WTC11 (cell line): ENCODE results near the gene RGL1. TPM values are rescaled to one million over a fixed set of nuclear protein-coding genes. Genes with fewer than 3 reads are reported as not detected.

ENCODE experiments used
- ATAC-seq: fragments of 200-7000 bp; cut with Tn5 transposase; 2 replicates; pipeline ENCODE4 v1.10.0; 2021; ENCODE audit warnings: mild to moderate bottlenecking, moderate library complexity
- CTCF ChIA-PET: fragments of 300-600 bp; sonication (Branson Sonifier 250); formaldehyde crosslinking; loops from one replicate; lab custom pipeline; 2021; ENCODE audit warnings: antibody characterized with exemption; lab: Charles Lee
- POLR2A ChIA-PET: fragments of 350-600 bp; sonication (Branson Sonifier 250); formaldehyde crosslinking; loops from one replicate; lab custom pipeline; 2021; ENCODE audit warnings: antibody characterized with exemption; lab: Charles Lee
- DNase-seq: peaks from one replicate; pipeline ENCODE4 v3.0.0; 2021; ENCODE audit warnings: low spot score
- H3K27ac Mint-ChIP-seq: 2 replicates; pipeline ENCODE4 v1.8.0; 2021; ENCODE audit warnings: mixed read lengths
- H3K27me3 Mint-ChIP-seq: 2 replicates; pipeline ENCODE4 v1.8.0; 2021; ENCODE audit warnings: low read depth, mild to moderate bottlenecking, moderate library complexity, mixed read lengths
- H3K36me3 Mint-ChIP-seq: 2 replicates; pipeline ENCODE4 v1.8.0; 2021; ENCODE audit warnings: mixed read lengths
- H3K4me1 Mint-ChIP-seq: 2 replicates; pipeline ENCODE4 v1.8.0; 2022; ENCODE audit warnings: mixed read lengths
- H3K4me3 Mint-ChIP-seq: 2 replicates; pipeline ENCODE4 v1.8.0; 2021; ENCODE audit warnings: mild to moderate bottlenecking, moderate library complexity, mixed read lengths
- H3K9me3 Mint-ChIP-seq: 2 replicates; pipeline ENCODE4 v1.8.0; 2021; ENCODE audit warnings: mixed read lengths
- AR ChIP-seq: fragments of 250-450 bp; sonication (Bioruptor Pico); IDR thresholded peaks from 2 replicates; pipeline ENCODE4 v1.9.0; 2021; ENCODE audit warnings: mild to moderate bottlenecking
- ATF6 ChIP-seq: sonication (generic); formaldehyde crosslinking; IDR thresholded peaks from 2 replicates; pipeline ENCODE4 v1.8.1; 2023; ENCODE audit warnings: mild to moderate bottlenecking, missing genetic modification reagents
- CBFB ChIP-seq: sonication (generic); formaldehyde crosslinking; IDR thresholded peaks from 2 replicates; pipeline ENCODE4 v1.8.1; 2022; ENCODE audit warnings: mild to moderate bottlenecking, low read depth, missing genetic modification reagents
- CREM ChIP-seq: sonication (generic); formaldehyde crosslinking; IDR thresholded peaks from 2 replicates; pipeline ENCODE4 v1.8.1; 2022; ENCODE audit warnings: mild to moderate bottlenecking, missing genetic modification reagents, moderate library complexity
- E2F5 ChIP-seq: sonication (generic); formaldehyde crosslinking; IDR thresholded peaks from 2 replicates; pipeline ENCODE4 v1.8.1; 2022; ENCODE audit warnings: mild to moderate bottlenecking, moderate library complexity, missing genetic modification reagents
- EMX1 ChIP-seq: fragments of 250-450 bp; sonication (Bioruptor Pico); IDR thresholded peaks from 2 replicates; pipeline ENCODE4 v1.8.0; 2021; ENCODE audit warnings: mild to moderate bottlenecking
- ETV6 ChIP-seq: sonication (generic); formaldehyde crosslinking; IDR thresholded peaks from 2 replicates; pipeline ENCODE4 v1.8.1; 2022; ENCODE audit warnings: mild to moderate bottlenecking, missing genetic modification reagents
- GTF2I ChIP-seq: fragments of 250-450 bp; sonication (Bioruptor Pico); conservative IDR thresholded peaks from 2 replicates; pipeline ENCODE4 v1.4.0; 2021; ENCODE audit warnings: mild to moderate bottlenecking
- IRF1 ChIP-seq: sonication (generic); formaldehyde crosslinking; IDR thresholded peaks from 2 replicates; pipeline ENCODE4 v1.8.0; 2023; ENCODE audit warnings: missing genetic modification reagents
- IRF2 ChIP-seq: sonication (generic); formaldehyde crosslinking; IDR thresholded peaks from 2 replicates; pipeline ENCODE4 v1.8.0; 2022; ENCODE audit warnings: low read depth, missing genetic modification reagents, borderline replicate concordance
- JAZF1 ChIP-seq: fragments of 250-450 bp; sonication (Bioruptor Pico); IDR thresholded peaks from 2 replicates; pipeline ENCODE4 v1.9.0; 2021; ENCODE audit warnings: moderate library complexity, mild to moderate bottlenecking, inconsistent platforms
- MXD4 ChIP-seq: fragments of 250-450 bp; sonication (Bioruptor Pico); IDR thresholded peaks from 2 replicates; pipeline ENCODE4 v1.8.0; 2021; ENCODE audit warnings: mild to moderate bottlenecking, moderate library complexity, borderline replicate concordance
- OVOL2 ChIP-seq: fragments of 250-450 bp; sonication (Bioruptor Pico); IDR thresholded peaks from 2 replicates; pipeline ENCODE4 v1.9.0; 2021; ENCODE audit warnings: mild to moderate bottlenecking, borderline replicate concordance
- TEAD4 ChIP-seq: sonication (generic); formaldehyde crosslinking; IDR thresholded peaks from 2 replicates; pipeline ENCODE4 v1.8.0; 2022; ENCODE audit warnings: mild to moderate bottlenecking, missing genetic modification reagents
- ZBTB21 ChIP-seq: sonication (generic); formaldehyde crosslinking; IDR thresholded peaks from 2 replicates; pipeline ENCODE4 v1.8.1; 2023; ENCODE audit warnings: mild to moderate bottlenecking, missing genetic modification reagents, borderline replicate concordance
- ZBTB43 ChIP-seq: sonication (generic); formaldehyde crosslinking; IDR thresholded peaks from 2 replicates; pipeline ENCODE4 v1.8.1; 2023; ENCODE audit warnings: mild to moderate bottlenecking, missing genetic modification reagents
- ZNF219 ChIP-seq: sonication (generic); formaldehyde crosslinking; IDR thresholded peaks from 2 replicates; pipeline ENCODE4 v1.8.0; 2023; ENCODE audit warnings: missing genetic modification reagents, mild to moderate bottlenecking, borderline replicate concordance
- ZNF671 ChIP-seq: fragments of 250-450 bp; sonication (Bioruptor Pico); IDR thresholded peaks from 2 replicates; pipeline ENCODE4 v1.8.0; 2021; ENCODE audit warnings: mild to moderate bottlenecking
- total RNA-seq: library from RNA; stranded (reverse); gene quantifications from 3 replicates; pipeline ENCODE4 v1.2.3, GENCODE V29; 2021

RGL1 gene
- total RNA-seq, 1 experiment from 2014 or later: 1.5 TPM

GRCh38 chr1:183872403-183872802 lies 67.5 kb downstream of the RGL1 start:
- Mint-ChIP-seq H3K4me1 (peaks cover 60% of the 10 kb centered on the region), H3K27ac (peak overlapping the region; percentile 61), H3K36me3 (no peaks in the 10 kb centered on the region; the same call in 1 of the 2 replicates), H3K4me3 (no peak overlapping the region), H3K9me3 (0 out of 2 replicates have a peak, but pooled peaks cover 4% of the 10 kb centered on the region), H3K27me3 (no peaks in the 10 kb centered on the region)
- TF ChIP-seq AR (CRISPR knock-in tag): no peak
- no peak for TF ChIP-seq E2F5 (CRISPR knock-in tag)
- no peak for TF ChIP-seq ETV6 (CRISPR knock-in tag)
- no peak for TF ChIP-seq JAZF1 (CRISPR knock-in tag)
- no peak for TF ChIP-seq ATF6 (CRISPR knock-in tag)
- TF ChIP-seq IRF2: no peak
- no peak for ATAC-seq
- DNase-seq: no peak
- ChIA-PET POLR2A (no interaction called here), CTCF (no interaction called here)

- TF ChIP-seq ETV6 (CRISPR knock-in tag) (no peak), JAZF1 (CRISPR knock-in tag) (no peak), IRF1 (CRISPR knock-in tag) (no peak), CREM (no peak), OVOL2 (CRISPR knock-in tag) (no peak), MXD4 (CRISPR knock-in tag) (no peak), ZNF219 (no peak), ZNF671 (no peak), ZBTB21 (no peak)
- Mint-ChIP-seq H3K9me3 (0 out of 2 replicates have a peak, but pooled peaks cover 4% of the 10 kb centered on the region), H3K4me1 (peaks cover 63% of the 10 kb centered on the region), H3K27ac (no peak overlapping the region), H3K36me3 (no peaks in the 10 kb centered on the region; the same call in 1 of the 2 replicates), H3K27me3 (no peaks in the 10 kb centered on the region), H3K4me3 (no peak overlapping the region)
- POLR2A ChIA-PET: no interaction called here
- CTCF ChIA-PET: no interaction called here
- ATAC-seq (no peak), DNase-seq (no peak)
These were observed 68.7 kb downstream of the RGL1 start for GRCh38 chr1:183873642-183874041.

GRCh38 chr1:183876309-183876708 lies 71.4 kb downstream of the RGL1 start:
- no peaks in the 10 kb centered on the region for H3K27me3 Mint-ChIP-seq
- H3K4me3 Mint-ChIP-seq: no peak overlapping the region
- POLR2A ChIA-PET: no interaction called here
- H3K27ac Mint-ChIP-seq: no peak overlapping the region
- TF ChIP-seq ZNF671: no peak
- no peak for TF ChIP-seq TEAD4 (CRISPR knock-in tag)
- TF ChIP-seq AR (CRISPR knock-in tag): no peak
- no peak for TF ChIP-seq ZBTB43 (CRISPR knock-in tag)
- no peak for TF ChIP-seq GTF2I (CRISPR knock-in tag)
- no peak for TF ChIP-seq CBFB (CRISPR knock-in tag)
- no peak for TF ChIP-seq EMX1
- CTCF ChIA-PET: no interaction called here
- H3K9me3 Mint-ChIP-seq: no peaks in the 10 kb centered on the region
- ATAC-seq (no peak), DNase-seq (no peak)
- no peaks in the 10 kb centered on the region for H3K36me3 Mint-ChIP-seq
- H3K4me1 Mint-ChIP-seq: peaks cover 47% of the 10 kb centered on the region
